Measurements from ENCODE around the gene HSPB1.
"Not testable (repeated sequence)": the region's sequence is repeated elsewhere in the genome, so short reads cannot be mapped to it uniquely, and the experiment has no call there.

Gene HSPB1

DNA sequence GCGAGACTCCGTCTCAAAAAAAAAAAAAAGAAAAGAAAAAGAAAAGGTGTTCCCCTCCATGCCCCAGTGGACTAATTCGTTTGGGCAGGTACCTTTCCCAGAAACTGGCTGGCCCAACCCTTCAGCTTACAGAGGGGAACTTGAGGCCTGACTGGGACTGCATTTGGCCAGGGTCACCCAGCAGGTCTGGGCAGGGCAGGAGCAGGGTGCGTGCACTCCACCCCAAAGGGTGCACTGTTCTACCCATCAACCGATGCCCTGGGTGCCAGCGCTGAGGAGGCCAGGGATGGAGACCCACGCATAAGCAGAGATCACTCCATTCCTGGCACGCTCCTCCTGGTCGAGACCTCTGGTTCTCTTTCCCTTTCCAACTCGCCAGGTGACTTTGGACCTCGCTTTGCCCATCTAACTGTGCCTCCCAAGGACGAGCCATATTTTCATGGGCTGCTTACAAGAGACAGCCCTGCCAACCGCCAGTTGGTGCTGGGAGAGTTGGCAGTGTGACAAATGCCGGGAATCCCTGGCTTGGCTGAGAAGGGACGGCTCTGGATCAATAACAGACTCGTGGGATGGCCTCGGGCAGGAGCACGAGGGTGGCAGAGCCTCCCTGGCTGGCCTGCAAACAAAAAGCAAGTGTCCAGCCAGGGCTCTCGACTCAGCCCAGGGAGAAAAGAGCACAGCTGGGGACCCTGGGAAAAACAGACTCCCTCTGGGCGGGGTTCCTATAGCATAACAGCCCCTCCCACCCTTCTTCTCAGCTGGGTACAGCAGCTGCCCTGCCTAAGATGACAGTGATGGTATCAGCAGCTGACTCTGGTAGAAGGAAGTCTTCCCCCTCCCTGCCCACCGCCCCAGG, 7.9 kb downstream of the HSPB1 start:
- H3K4me2 ChIP-seq: no peak overlapping the region
- H3K9ac ChIP-seq: no peak overlapping the region
- H3K36me3 ChIP-seq (ENCODE audit: insufficient read depth): no peaks in the 10 kb centered on the region
- TF ChIP-seq, protein P1, sequence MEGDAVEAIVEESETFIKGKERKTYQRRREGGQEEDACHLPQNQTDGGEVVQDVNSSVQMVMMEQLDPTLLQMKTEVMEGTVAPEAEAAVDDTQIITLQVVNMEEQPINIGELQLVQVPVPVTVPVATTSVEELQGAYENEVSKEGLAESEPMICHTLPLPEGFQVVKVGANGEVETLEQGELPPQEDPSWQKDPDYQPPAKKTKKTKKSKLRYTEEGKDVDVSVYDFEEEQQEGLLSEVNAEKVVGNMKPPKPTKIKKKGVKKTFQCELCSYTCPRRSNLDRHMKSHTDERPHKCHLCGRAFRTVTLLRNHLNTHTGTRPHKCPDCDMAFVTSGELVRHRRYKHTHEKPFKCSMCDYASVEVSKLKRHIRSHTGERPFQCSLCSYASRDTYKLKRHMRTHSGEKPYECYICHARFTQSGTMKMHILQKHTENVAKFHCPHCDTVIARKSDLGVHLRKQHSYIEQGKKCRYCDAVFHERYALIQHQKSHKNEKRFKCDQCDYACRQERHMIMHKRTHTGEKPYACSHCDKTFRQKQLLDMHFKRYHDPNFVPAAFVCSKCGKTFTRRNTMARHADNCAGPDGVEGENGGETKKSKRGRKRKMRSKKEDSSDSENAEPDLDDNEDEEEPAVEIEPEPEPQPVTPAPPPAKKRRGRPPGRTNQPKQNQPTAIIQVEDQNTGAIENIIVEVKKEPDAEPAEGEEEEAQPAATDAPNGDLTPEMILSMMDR (conservative IDR thresholded peaks at IDR 0.05; ENCODE audit: low read depth, low read length): no peak
- H3K79me2 ChIP-seq (ENCODE audit: insufficient read depth, low read depth): no peaks in the 10 kb centered on the region
- no peak overlapping the region for H2AFZ ChIP-seq (ENCODE audit: low read depth)
- H3K27ac ChIP-seq: no peak overlapping the region
- H3K4me1 ChIP-seq (ENCODE audit: low read depth, poor library complexity, severe bottlenecking): peaks cover 27% of the 10 kb centered on the region
- H3K4me3 ChIP-seq (IDR thresholded peaks at IDR 0.05; ENCODE audit: insufficient read depth, low read depth, low read length): no peak overlapping the region
- H3K27me3 ChIP-seq (ENCODE audit: insufficient read depth, low read depth): no peaks in the 10 kb centered on the region
- no peaks in the 10 kb centered on the region for H4K20me1 ChIP-seq (ENCODE audit: insufficient read depth)

DNA sequence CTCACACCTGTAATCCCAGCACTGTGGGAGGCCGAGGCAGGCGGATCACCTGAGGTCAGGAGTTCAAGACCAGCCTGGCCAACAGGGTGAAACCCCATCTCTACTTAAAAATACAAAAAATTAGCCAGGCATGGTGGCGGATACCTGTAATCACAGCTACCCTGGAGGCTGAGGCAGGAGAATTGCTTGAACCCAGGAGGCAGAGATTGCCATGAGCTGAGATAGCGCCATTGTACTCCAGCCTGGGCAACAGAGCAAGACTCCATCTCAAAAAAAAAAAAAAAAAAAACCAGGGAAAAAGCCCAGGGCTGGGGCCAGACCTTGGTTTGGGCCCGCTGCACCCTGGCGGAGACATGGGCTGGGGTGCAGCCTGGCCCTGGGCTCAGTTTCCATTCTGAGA, 9.4 kb downstream of the HSPB1 start:
- H3K9ac ChIP-seq; H3K79me2 ChIP-seq (ENCODE audit: insufficient read depth, low read depth); H2AFZ ChIP-seq (ENCODE audit: low read depth); H3K27me3 ChIP-seq (ENCODE audit: insufficient read depth, low read depth); H3K27ac ChIP-seq; H3K36me3 ChIP-seq (ENCODE audit: insufficient read depth); H3K4me2 ChIP-seq; H4K20me1 ChIP-seq (ENCODE audit: insufficient read depth); H3K4me3 ChIP-seq (IDR thresholded peaks at IDR 0.05; ENCODE audit: insufficient read depth, low read depth, low read length): not testable (repeated sequence)
- H3K4me1 ChIP-seq (ENCODE audit: low read depth, poor library complexity, severe bottlenecking): peaks cover 18% of the 10 kb centered on the region

DNA sequence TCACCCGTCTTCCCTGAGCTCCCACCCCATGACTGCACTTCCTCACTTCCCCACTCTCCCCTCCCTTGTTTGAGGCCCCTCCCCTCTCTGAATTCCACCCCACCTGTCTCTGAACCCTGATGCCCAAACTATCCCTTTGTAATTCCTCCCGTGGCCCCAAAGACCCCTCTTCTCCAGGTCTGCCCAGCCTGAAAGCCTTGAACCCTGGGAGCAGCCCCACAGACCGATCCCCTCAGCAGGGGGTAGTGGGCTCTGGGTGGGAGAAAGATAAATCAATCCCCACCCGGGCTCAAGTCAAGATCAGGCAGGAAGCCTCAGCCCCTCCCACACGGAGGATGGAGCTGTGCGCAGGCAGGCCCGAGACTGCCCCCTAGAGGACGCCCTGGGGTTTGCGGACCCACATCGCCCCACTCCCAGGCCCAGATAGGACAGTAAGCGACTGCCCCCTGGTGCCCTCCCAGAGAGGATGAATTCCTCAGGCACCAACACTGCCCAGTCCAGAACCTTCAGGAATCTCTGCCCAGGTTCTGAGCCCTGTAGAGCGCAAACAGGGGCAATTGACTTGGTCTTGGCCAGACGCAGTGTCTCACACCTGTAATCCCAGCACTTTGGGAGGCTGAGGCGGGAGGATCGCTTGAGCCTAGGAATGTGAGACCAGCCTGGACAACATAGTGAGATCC, 11.7 kb downstream of the HSPB1 start:
- Histone ChIP-seq H2AFZ (ENCODE audit: low read depth) (peak overlapping the region; percentile 51; the same call in 1 of the 2 replicates), H3K9ac (no peak overlapping the region), H3K4me2 (peak overlapping the region; percentile 18; the same call in 1 of the 2 replicates), H3K27ac (no peak overlapping the region), H3K4me1 (ENCODE audit: low read depth, poor library complexity, severe bottlenecking) (peaks cover 21% of the 10 kb centered on the region), H3K79me2 (ENCODE audit: insufficient read depth, low read depth) (no peaks in the 10 kb centered on the region), H4K20me1 (ENCODE audit: insufficient read depth) (no peaks in the 10 kb centered on the region), H3K36me3 (ENCODE audit: insufficient read depth) (no peaks in the 10 kb centered on the region), H3K4me3 (IDR thresholded peaks at IDR 0.05; ENCODE audit: insufficient read depth, low read depth, low read length) (no peak overlapping the region), H3K27me3 (ENCODE audit: insufficient read depth, low read depth) (no peaks in the 10 kb centered on the region)
- TF ChIP-seq, protein P1 (conservative IDR thresholded peaks at IDR 0.05; ENCODE audit: low read depth, low read length): peak; percentile 99

DNA sequence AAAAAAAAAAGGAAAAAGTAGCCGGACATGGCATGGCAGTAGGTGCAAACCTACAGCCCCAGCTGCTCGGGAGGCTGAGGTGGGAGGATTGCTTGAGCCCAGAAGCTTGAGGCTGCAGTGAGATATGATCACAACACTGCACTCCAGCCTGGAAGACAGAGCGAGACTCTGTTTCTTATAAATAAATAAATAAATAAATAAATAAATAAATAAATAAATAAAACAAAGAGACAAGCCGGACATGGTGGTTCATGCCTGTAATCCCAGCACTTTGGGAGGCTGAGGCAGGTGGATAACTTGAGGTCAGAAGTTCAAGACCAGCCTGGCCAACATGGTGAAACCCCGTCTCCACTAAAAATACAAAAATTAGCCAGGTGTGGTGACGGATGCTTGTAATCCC, 12.3 kb downstream of the HSPB1 start:
- not testable (repeated sequence) for H3K27ac ChIP-seq; H3K9ac ChIP-seq; H3K79me2 ChIP-seq (ENCODE audit: insufficient read depth, low read depth); H3K36me3 ChIP-seq (ENCODE audit: insufficient read depth); H4K20me1 ChIP-seq (ENCODE audit: insufficient read depth); H2AFZ ChIP-seq (ENCODE audit: low read depth); H3K4me2 ChIP-seq; H3K4me3 ChIP-seq (IDR thresholded peaks at IDR 0.05; ENCODE audit: insufficient read depth, low read depth, low read length); H3K27me3 ChIP-seq (ENCODE audit: insufficient read depth, low read depth)
- peaks cover 26% of the 10 kb centered on the region for H3K4me1 ChIP-seq (ENCODE audit: low read depth, poor library complexity, severe bottlenecking)

DNA sequence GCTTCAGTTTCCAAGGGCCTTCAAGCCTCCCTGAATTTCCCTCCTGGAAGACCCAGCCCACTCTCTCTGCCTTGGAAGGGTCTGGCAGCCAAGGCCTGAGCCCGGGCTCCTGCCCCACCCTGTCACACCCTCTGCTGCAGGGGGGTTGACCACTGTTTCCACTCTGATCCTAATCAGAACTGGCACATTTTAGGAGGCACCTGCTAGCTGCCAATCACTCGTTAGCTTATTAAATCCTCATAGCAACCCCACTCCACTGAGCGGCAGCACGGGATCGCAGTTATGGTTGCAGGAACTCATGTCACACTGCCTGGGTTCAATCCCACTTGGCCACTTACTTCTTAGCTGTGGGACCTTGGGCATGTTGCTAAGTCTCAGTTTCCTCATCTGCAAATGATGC, 12.9 kb downstream of the HSPB1 start:
- Histone ChIP-seq H3K27ac (no peak overlapping the region), H3K4me1 (ENCODE audit: low read depth, poor library complexity, severe bottlenecking) (peaks cover 32% of the 10 kb centered on the region), H4K20me1 (ENCODE audit: insufficient read depth) (no peaks in the 10 kb centered on the region), H3K27me3 (ENCODE audit: insufficient read depth, low read depth) (no peaks in the 10 kb centered on the region), H2AFZ (ENCODE audit: low read depth) (no peak overlapping the region), H3K4me3 (IDR thresholded peaks at IDR 0.05; ENCODE audit: insufficient read depth, low read depth, low read length) (no peak overlapping the region), H3K4me2 (no peak overlapping the region), H3K36me3 (ENCODE audit: insufficient read depth) (no peaks in the 10 kb centered on the region), H3K79me2 (ENCODE audit: insufficient read depth, low read depth) (no peaks in the 10 kb centered on the region), H3K9ac (no peak overlapping the region)
- TF ChIP-seq, protein P1 (conservative IDR thresholded peaks at IDR 0.05; ENCODE audit: low read depth, low read length): no peak
